GM23248 (cell line): ENCODE measurements around the gene AK5. TPM values are rescaled to one million over a fixed set of nuclear protein-coding genes. Genes with fewer than 3 reads are reported as not detected.

Experiments used
- DNase-seq: peaks from one replicate; pipeline ENCODE4 v3.0.0-alpha.2; 2015
- H2AFZ ChIP-seq: fragments of 200-600 bp; sonication (generic); 2 replicates; pipeline ENCODE4 v1.6.1; 2016; ENCODE audit warnings: antibody characterized with exemption
- H3F3A ChIP-seq: fragments of 200-600 bp; sonication (generic); 2 replicates; pipeline ENCODE4 v1.6.1; 2016; ENCODE audit warnings: mild to moderate bottlenecking, antibody characterized with exemption, mixed run types; ENCODE audit not compliant: insufficient read depth
- H3K27ac ChIP-seq: fragments of 200-600 bp; sonication (generic); 2 replicates; pipeline ENCODE4 v1.5.1; 2016; ENCODE audit warnings: mild to moderate bottlenecking
- H3K27me3 ChIP-seq: fragments of 200-600 bp; sonication (generic); replicated peaks from 2 replicates; pipeline ENCODE4 v1.6.1; 2016; ENCODE audit warnings: mild to moderate bottlenecking; ENCODE audit not compliant: insufficient read depth
- H3K36me3 ChIP-seq: fragments of 200-600 bp; sonication (generic); 2 replicates; pipeline ENCODE4 v1.6.1; 2016; ENCODE audit warnings: low read depth, mild to moderate bottlenecking
- H3K4me1 ChIP-seq: fragments of 200-600 bp; sonication (generic); 2 replicates; pipeline ENCODE4 v1.6.1; 2016; ENCODE audit warnings: mild to moderate bottlenecking; ENCODE audit not compliant: insufficient read depth
- H3K4me2 ChIP-seq: fragments of 200-600 bp; sonication (generic); one replicate; pipeline ENCODE4 v1.6.1; 2016; ENCODE audit warnings: mild to moderate bottlenecking; ENCODE audit not compliant: unreplicated experiment
- H3K4me3 ChIP-seq: fragments of 200-600 bp; sonication (generic); 2 replicates; pipeline ENCODE4 v1.5.1; 2016; ENCODE audit warnings: mild to moderate bottlenecking
- H3K79me2 ChIP-seq: fragments of 200-600 bp; sonication (generic); 2 replicates; pipeline ENCODE4 v1.6.1; 2016; ENCODE audit warnings: mild to moderate bottlenecking; ENCODE audit not compliant: insufficient read depth
- H3K9ac ChIP-seq: fragments of 200-600 bp; sonication (generic); 2 replicates; pipeline ENCODE4 v1.6.1; 2016; ENCODE audit warnings: mild to moderate bottlenecking
- H3K9me2 ChIP-seq: fragments of 200-600 bp; sonication (generic); 2 replicates; pipeline ENCODE4 v1.6.1; 2016; ENCODE audit warnings: mixed run types, mild to moderate bottlenecking, moderate library complexity; ENCODE audit not compliant: insufficient read depth
- H3K9me3 ChIP-seq: fragments of 200-600 bp; sonication (generic); one replicate; pipeline ENCODE4 v1.6.1; 2017; ENCODE audit warnings: low read depth
- H4K20me1 ChIP-seq: fragments of 200-600 bp; sonication (generic); 2 replicates; pipeline ENCODE4 v1.6.0; 2016; ENCODE audit not compliant: insufficient read depth
- EZH2 ChIP-seq: fragments of 200-600 bp; sonication (generic); IDR thresholded peaks from 2 replicates; pipeline ENCODE4 v1.6.1; 2018; ENCODE audit warnings: antibody characterized with exemption, mild to moderate bottlenecking; ENCODE audit not compliant: insufficient read depth, poor library complexity, severe bottlenecking
- EZH2phosphoT487 ChIP-seq: fragments of 200-600 bp; sonication (generic); IDR thresholded peaks from 2 replicates; pipeline ENCODE4 v1.6.1; 2018; ENCODE audit warnings: antibody characterized with exemption, moderate library complexity, mild to moderate bottlenecking, low read depth; ENCODE audit not compliant: insufficient read depth
- WGBS, 2 experiments: methylation state at CpG; one replicate each; pipeline ENCODE4 v1.1.6; 2015 to 2017; ENCODE audit warnings: low lambda C conversion rate in 2 of 2, low coverage in 1 of 2; ENCODE audit errors: missing lambda C conversion rate in 2 of 2; 5-methylcytosine and 5-hydroxymethylcytosine counted together
- in situ Hi-C: fragments of 300-500 bp; cut with MboI; formaldehyde crosslinking; loops from 2 replicates; pipeline ENCODE4 v1.15.0; 2020
- polyA plus RNA-seq: library from polyadenylated mRNA; unstranded; fragments of >200 nt; fragmentation: Nextera tagmentation; extraction: Ambion mirVana; gene quantifications from 2 replicates; pipeline ENCODE4 v1.2.1, GENCODE V29; 2016
- total RNA-seq: library from RNA; depleted of rRNA; stranded (reverse); fragments of >200 nt; shearing (Covaris generic); gene quantifications from 2 replicates; pipeline ENCODE4 v1.2.3, GENCODE V29; 2014

The AK5 gene
- total and polyA plus RNA-seq, 2 experiments from 2014 or later, result 65.3 to 78.8 TPM

DNA sequence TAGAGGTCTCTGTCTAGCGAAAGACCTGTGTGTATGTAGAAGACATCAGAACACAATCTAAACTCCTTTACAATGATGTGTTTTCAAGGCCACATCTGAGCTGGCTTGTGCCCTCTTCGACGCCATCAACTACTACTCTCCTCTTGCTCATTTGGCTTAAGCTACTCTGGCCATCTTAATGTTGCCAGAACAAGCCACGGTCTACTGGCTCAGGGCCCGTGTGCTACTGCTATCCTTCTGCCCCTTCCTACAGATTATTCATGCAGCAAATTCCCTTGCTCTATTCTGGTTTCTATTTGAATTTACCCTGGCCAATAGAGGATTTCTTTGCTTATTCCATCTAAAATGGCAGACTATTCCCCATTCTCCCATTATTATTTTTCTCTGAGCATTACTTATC lies 278.9 kb downstream of the AK5 start:
- TF ChIP-seq EZH2phosphoT487, result no peak
- TF ChIP-seq EZH2, result no peak
- no peaks in the 10 kb centered on the region for H4K20me1 ChIP-seq
- no peaks in the 10 kb centered on the region for H3K9me2 ChIP-seq
- no peaks in the 10 kb centered on the region for H3K4me1 ChIP-seq
- 88 to 91% methylated on average over 5 of the region's 5 CpGs for WGBS, 2 experiments
- no peaks in the 10 kb centered on the region for H3K27me3 ChIP-seq
- H3K4me3 ChIP-seq, result no peak overlapping the region
- no peak overlapping the region for H2AFZ ChIP-seq
- H3K4me2 ChIP-seq, result no peak overlapping the region
- peaks cover 54% of the 10 kb centered on the region for H3K36me3 ChIP-seq
- H3K9me3 ChIP-seq, result no peaks in the 10 kb centered on the region
- DNase-seq, result no peak
- H3K9ac ChIP-seq, result no peak overlapping the region
- H3K27ac ChIP-seq, result no peak overlapping the region
- in situ Hi-C loops, result no loop called here
- peaks cover 51% of the 10 kb centered on the region; the same call in 1 of the 2 replicates for H3F3A ChIP-seq
- H3K79me2 ChIP-seq, result no peaks in the 10 kb centered on the region; the same call in 1 of the 2 replicates

DNA sequence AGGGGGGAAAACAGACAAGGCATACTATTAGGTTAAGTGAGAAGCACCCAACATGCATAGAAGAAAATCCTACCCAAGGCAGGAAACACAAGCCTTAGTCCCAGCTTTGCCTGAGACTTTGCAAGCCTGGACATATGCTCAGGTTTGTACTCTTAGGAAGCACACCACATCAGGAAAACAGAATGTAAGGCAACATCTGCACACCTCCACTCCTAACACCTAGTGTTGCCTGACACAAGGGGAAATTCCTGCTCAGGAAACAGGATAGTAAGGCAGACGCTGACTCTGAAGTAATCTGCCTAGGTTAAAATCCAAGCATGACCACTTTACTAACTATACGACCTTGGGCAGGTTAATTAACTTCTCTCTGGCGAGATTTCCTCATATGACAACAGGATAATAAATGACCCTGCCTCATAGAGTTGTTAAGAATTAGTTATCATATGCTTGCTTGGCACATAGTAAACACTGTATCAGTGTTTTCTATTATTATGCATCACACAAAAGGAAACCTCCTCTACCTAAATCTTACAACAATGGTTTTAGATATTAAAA lies 280.9 kb downstream of the AK5 start:
- in situ Hi-C loops, result no loop called here
- no peak overlapping the region for H2AFZ ChIP-seq
- no peak for DNase-seq
- H3K4me2 ChIP-seq, result no peak overlapping the region
- H3K4me3 ChIP-seq, result no peak overlapping the region
- no peaks in the 10 kb centered on the region for H3K9me2 ChIP-seq
- H3K36me3 ChIP-seq, result peaks cover 70% of the 10 kb centered on the region
- WGBS, 2 experiments, result 82 to 85% methylated on average over 3 of the region's 3 CpGs
- TF ChIP-seq EZH2phosphoT487 (no peak), EZH2 (no peak)
- no peaks in the 10 kb centered on the region for H3K9me3 ChIP-seq
- H3F3A ChIP-seq, result peaks cover 38% of the 10 kb centered on the region; the same call in 1 of the 2 replicates
- H3K9ac ChIP-seq, result no peak overlapping the region
- H4K20me1 ChIP-seq, result no peaks in the 10 kb centered on the region
- H3K27ac ChIP-seq, result no peak overlapping the region
- H3K79me2 ChIP-seq, result peaks cover 5% of the 10 kb centered on the region
- H3K27me3 ChIP-seq, result no peaks in the 10 kb centered on the region
- no peaks in the 10 kb centered on the region for H3K4me1 ChIP-seq

GRCh38 chr1:77565321-77565720 lies 283.5 kb downstream of the AK5 start:
- no peak overlapping the region for H3K4me2 ChIP-seq
- no peaks in the 10 kb centered on the region for H3K27me3 ChIP-seq
- H3K36me3 ChIP-seq, result peaks cover 58% of the 10 kb centered on the region
- peaks cover 6% of the 10 kb centered on the region for H3K79me2 ChIP-seq
- no peak overlapping the region for H2AFZ ChIP-seq
- no peaks in the 10 kb centered on the region for H3K4me1 ChIP-seq
- DNase-seq, result no peak
- H3K9ac ChIP-seq, result no peak overlapping the region
- in situ Hi-C loops, result no loop called here
- no peaks in the 10 kb centered on the region for H3K9me2 ChIP-seq
- H3K27ac ChIP-seq, result no peak overlapping the region
- peaks cover 11% of the 10 kb centered on the region; the same call in 1 of the 2 replicates for H3F3A ChIP-seq
- no peaks in the 10 kb centered on the region for H4K20me1 ChIP-seq
- H3K9me3 ChIP-seq, result no peaks in the 10 kb centered on the region
- no peak overlapping the region for H3K4me3 ChIP-seq
- WGBS, 2 experiments, result 83 to 85% methylated on average over 4 of the region's 4 CpGs
- TF ChIP-seq EZH2phosphoT487 (no peak), EZH2 (no peak)

DNA sequence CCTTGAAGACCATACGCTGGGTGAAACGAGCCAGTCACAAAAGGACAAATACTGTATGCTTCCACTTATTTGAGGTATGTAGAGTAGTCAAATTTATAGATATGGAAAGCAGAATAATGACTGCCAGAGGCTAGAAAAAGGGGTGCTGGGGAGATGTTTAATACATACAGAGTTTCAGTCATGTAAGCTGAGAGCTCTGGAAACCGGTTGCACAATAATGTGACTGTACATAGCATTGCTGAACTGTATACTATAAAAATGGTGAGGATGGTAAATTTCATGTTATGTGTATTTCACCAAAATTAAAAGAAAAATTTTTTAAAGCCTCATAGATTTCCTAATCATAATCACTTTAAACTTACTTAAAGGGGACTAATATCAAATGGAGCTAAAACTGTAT lies 289.8 kb downstream of the AK5 start:
- no peaks in the 10 kb centered on the region for H3K27me3 ChIP-seq
- H2AFZ ChIP-seq, result no peak overlapping the region
- no peak overlapping the region for H3K4me2 ChIP-seq
- H3F3A ChIP-seq, result no peaks in the 10 kb centered on the region
- H3K9ac ChIP-seq, result no peak overlapping the region
- H3K4me1 ChIP-seq, result no peaks in the 10 kb centered on the region
- TF ChIP-seq EZH2, result no peak
- TF ChIP-seq EZH2phosphoT487, result no peak
- peaks cover 67% of the 10 kb centered on the region for H3K36me3 ChIP-seq
- in situ Hi-C loops, result no loop called here
- H3K79me2 ChIP-seq, result peaks cover 11% of the 10 kb centered on the region
- no peak for DNase-seq
- H3K4me3 ChIP-seq, result no peak overlapping the region
- H3K27ac ChIP-seq, result no peak overlapping the region
- 98 to 99% methylated on average over 3 of the region's 3 CpGs for WGBS, 2 experiments
- H3K9me3 ChIP-seq, result no peaks in the 10 kb centered on the region
- H3K9me2 ChIP-seq, result no peaks in the 10 kb centered on the region
- H4K20me1 ChIP-seq, result no peaks in the 10 kb centered on the region
